HG03571 (cell line): Measurements from ENCODE around the gene CDC42BPA.
"Not testable (repeated sequence)": the region's sequence is repeated elsewhere in the genome, so short reads cannot be mapped to it uniquely, and the experiment has no call there.

Experiments used
- ATAC-seq: cut with Tn5 transposase; IDR thresholded peaks from one replicate; pipeline ENCODE4 v1.9.1; 2021; ENCODE audit not compliant: unreplicated experiment

The CDC42BPA gene

GRCh38 chr1:227265891-227266290, 52.4 kb downstream of the CDC42BPA start:
- no peak for ATAC-seq

GRCh38 chr1:227263869-227264268, 54.4 kb downstream of the CDC42BPA start:
- ATAC-seq = no peak

GRCh38 chr1:227261501-227261900, 56.8 kb downstream of the CDC42BPA start:
- ATAC-seq = no peak

GRCh38 chr1:227260433-227260832, 57.9 kb downstream of the CDC42BPA start:
- no peak for ATAC-seq

- no peak for ATAC-seq
These were observed 60.3 kb downstream of the CDC42BPA start for GRCh38 chr1:227257964-227258363.

GRCh38 chr1:227255086-227255732, 63.1 kb downstream of the CDC42BPA start:
- ATAC-seq = no peak

GRCh38 chr1:227253065-227253464, 65.2 kb downstream of the CDC42BPA start:
- no peak for ATAC-seq

- ATAC-seq = no peak
These were observed 72.5 kb downstream of the CDC42BPA start for GRCh38 chr1:227245613-227246320.

GRCh38 chr1:227244339-227245118, 73.8 kb downstream of the CDC42BPA start:
- ATAC-seq = no peak

- ATAC-seq = no peak
These were observed 75.2 kb downstream of the CDC42BPA start for GRCh38 chr1:227242811-227243682.

GRCh38 chr1:227240983-227241382, 77.3 kb downstream of the CDC42BPA start:
- ATAC-seq = no peak

GRCh38 chr1:227234998-227235405, 83.3 kb downstream of the CDC42BPA start:
- no peak for ATAC-seq

GRCh38 chr1:227231128-227231527, 87.2 kb downstream of the CDC42BPA start:
- not testable (repeated sequence) for ATAC-seq

- ATAC-seq = no peak
These were observed 90.1 kb downstream of the CDC42BPA start for GRCh38 chr1:227228201-227228600.

GRCh38 chr1:227227761-227228160, 90.5 kb downstream of the CDC42BPA start:
- ATAC-seq = no peak

- no peak for ATAC-seq
These were observed 92.5 kb downstream of the CDC42BPA start for GRCh38 chr1:227225715-227226346.

- ATAC-seq = no peak
These were observed 95.0 kb downstream of the CDC42BPA start for GRCh38 chr1:227223171-227223806.

GRCh38 chr1:227219715-227220292, 98.5 kb downstream of the CDC42BPA start:
- no peak for ATAC-seq

- no peak for ATAC-seq
These were observed 99.3 kb downstream of the CDC42BPA start for GRCh38 chr1:227218870-227219573.
